ENCODE data around the gene AGPAT1. TPM values are rescaled to one million over a fixed set of nuclear protein-coding genes. Genes with fewer than 3 reads are reported as not detected.
A peak's percentile ranks its signal among the peaks of the same experiment; 100 is the strongest.
"Not testable (repeated sequence)": the region's sequence is repeated elsewhere in the genome, so short reads cannot be mapped to it uniquely, and the experiment has no call there.

The AGPAT1 gene
- total RNA-seq, 1 donor from 2014 or later: 32.9 TPM

DNA sequence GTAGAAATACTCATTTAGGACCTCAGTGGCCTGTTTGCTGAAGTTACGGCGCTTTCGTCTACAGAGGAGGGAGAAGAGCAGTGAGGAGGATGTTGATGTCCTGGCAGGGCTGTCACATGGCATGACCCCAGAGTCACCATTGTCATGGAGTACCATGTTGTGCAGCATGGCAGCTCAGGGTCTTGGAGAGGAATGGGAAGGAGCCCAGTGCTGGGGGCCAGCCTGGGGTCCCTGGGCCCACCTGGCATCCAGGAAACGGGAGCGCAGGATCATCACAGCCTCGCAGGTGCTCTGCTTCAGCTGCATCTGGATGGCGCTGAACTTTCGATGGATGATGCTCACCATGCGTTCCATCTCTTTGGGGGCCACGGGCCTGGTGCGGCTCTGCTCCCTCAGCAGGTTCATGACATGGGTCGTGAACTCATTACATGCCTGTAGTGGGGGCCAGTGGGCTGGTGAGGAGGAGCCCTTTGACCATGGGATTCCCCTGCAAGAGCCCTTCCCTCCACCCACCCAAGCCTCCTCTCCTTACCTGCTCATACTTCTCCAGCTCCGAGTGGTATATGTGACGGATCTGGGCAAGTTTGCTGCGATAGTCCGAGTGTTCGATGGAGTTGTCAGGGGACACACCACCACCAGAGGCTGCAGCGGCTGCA lies 12.0 kb upstream of the AGPAT1 start:
- H3K4me3 Mint-ChIP-seq (ENCODE audit: low read depth): peak overlapping the region; percentile 19
- H3K9me3 Mint-ChIP-seq; DNase-seq (ENCODE audit: low spot score); H3K27me3 Mint-ChIP-seq (ENCODE audit: low read depth); intact Hi-C loops (cut with micrococcal nuclease): not testable (repeated sequence)
- peak overlapping the region; percentile 57 for H3K27ac Mint-ChIP-seq
- peaks cover 38% of the 10 kb centered on the region for H3K4me1 Mint-ChIP-seq (ENCODE audit: low read depth)
- peaks cover 66% of the 10 kb centered on the region for H3K36me3 Mint-ChIP-seq (ENCODE audit: low read depth)

GRCh38 chr6:32187009-32187709 lies 11.3 kb upstream of the AGPAT1 start:
- Mint-ChIP-seq H3K27me3 (ENCODE audit: low read depth) (no peaks in the 10 kb centered on the region), H3K36me3 (ENCODE audit: low read depth) (peaks cover 72% of the 10 kb centered on the region), H3K9me3 (no peaks in the 10 kb centered on the region), H3K27ac (peak overlapping the region; percentile 80), H3K4me3 (ENCODE audit: low read depth) (peak overlapping the region; percentile 14), H3K4me1 (ENCODE audit: low read depth) (peaks cover 37% of the 10 kb centered on the region)
- no peak for DNase-seq (ENCODE audit: low spot score)
- intact Hi-C loops (cut with micrococcal nuclease): no loop called here

GRCh38 chr6:32186151-32186840 lies 10.4 kb upstream of the AGPAT1 start:
- peak overlapping the region; percentile 80 for H3K27ac Mint-ChIP-seq
- intact Hi-C loops (cut with micrococcal nuclease); DNase-seq (ENCODE audit: low spot score); H3K27me3 Mint-ChIP-seq (ENCODE audit: low read depth); H3K9me3 Mint-ChIP-seq; H3K4me3 Mint-ChIP-seq (ENCODE audit: low read depth): not testable (repeated sequence)
- peaks cover 67% of the 10 kb centered on the region for H3K36me3 Mint-ChIP-seq (ENCODE audit: low read depth)
- peaks cover 33% of the 10 kb centered on the region for H3K4me1 Mint-ChIP-seq (ENCODE audit: low read depth)

DNA sequence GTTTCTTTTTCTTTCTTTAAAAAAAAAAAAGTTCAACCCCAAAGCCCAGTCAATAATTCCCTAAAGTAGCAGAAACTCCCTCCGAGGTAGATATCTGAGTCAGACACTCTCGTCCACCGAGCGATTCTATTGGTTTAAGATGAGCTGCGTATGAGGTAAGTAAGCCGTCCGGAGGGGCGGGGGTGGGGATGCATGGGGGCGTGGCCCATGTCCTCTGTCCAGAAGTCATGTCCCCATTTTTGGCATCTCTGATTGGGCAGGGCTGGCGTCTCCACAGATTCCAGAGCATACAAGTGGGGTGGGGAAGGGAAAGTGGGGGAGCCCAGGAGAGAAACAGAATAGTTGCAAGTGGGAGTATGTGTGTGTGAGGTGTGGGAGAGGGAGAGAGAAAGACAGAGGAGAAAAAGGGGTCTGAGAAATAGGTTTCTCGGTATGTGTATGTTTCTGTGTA lies 9.8 kb upstream of the AGPAT1 start:
- intact Hi-C loops (cut with micrococcal nuclease); DNase-seq (ENCODE audit: low spot score); H3K4me3 Mint-ChIP-seq (ENCODE audit: low read depth); H3K9me3 Mint-ChIP-seq; H3K27me3 Mint-ChIP-seq (ENCODE audit: low read depth): not testable (repeated sequence)
- Mint-ChIP-seq H3K36me3 (ENCODE audit: low read depth) (peaks cover 68% of the 10 kb centered on the region), H3K4me1 (ENCODE audit: low read depth) (peaks cover 31% of the 10 kb centered on the region), H3K27ac (peak overlapping the region; percentile 80)

GRCh38 chr6:32184084-32184640 lies 8.3 kb upstream of the AGPAT1 start, which contains the start of gene AGER:
TSS of gene AGER (minus strand) at chr6:32184253. CDS start at chr6:32184222, 31 bp downstream.
- H3K36me3 Mint-ChIP-seq (ENCODE audit: low read depth): peaks cover 70% of the 10 kb centered on the region
- H3K4me3 Mint-ChIP-seq (ENCODE audit: low read depth): no peak within 1 kb of the TSS
- peak within 1 kb of the TSS; percentile 12 for H3K27ac Mint-ChIP-seq
- no peaks in the 10 kb centered on the region for H3K9me3 Mint-ChIP-seq
- intact Hi-C loops (cut with micrococcal nuclease): no loop called here
- H3K27me3 Mint-ChIP-seq (ENCODE audit: low read depth): no peaks in the 10 kb centered on the region
- no peak for DNase-seq (ENCODE audit: low spot score)
- peaks cover 41% of the 10 kb centered on the region for H3K4me1 Mint-ChIP-seq (ENCODE audit: low read depth)

DNA sequence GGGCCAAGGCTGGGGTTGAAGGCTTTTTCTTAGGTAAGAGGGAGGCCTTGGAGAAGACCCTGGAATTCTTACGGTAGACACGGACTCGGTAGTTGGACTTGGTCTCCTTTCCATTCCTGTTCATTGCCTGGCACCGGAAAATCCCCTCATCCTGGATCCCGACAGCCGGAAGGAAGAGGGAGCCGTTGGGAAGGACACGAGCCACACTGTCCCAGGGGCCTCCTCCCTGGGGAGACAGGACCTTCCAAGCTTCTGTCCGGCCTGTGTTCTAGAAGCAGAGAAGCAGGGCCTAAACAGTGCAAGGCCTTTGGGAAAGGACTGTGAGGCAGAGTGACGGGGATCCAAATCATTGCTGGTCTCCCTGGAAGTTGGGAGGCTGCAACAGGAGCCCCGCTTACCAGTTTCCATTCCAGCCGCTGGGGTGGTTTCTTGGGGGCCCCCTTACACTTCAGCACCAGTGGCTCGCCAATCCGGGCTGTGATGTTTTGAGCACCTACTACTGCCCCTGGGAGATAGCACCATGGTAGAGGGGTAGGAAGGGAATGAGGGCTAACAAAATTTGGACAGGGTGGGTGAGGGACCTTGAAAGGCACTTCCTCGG lies 7.7 kb upstream of the AGPAT1 start:
- Mint-ChIP-seq H3K4me3 (ENCODE audit: low read depth) (no peak overlapping the region), H3K27me3 (ENCODE audit: low read depth) (no peaks in the 10 kb centered on the region), H3K4me1 (ENCODE audit: low read depth) (peaks cover 41% of the 10 kb centered on the region), H3K27ac (no peak overlapping the region), H3K9me3 (no peaks in the 10 kb centered on the region), H3K36me3 (ENCODE audit: low read depth) (peaks cover 70% of the 10 kb centered on the region)
- intact Hi-C loops (cut with micrococcal nuclease): no loop called here
- no peak for DNase-seq (ENCODE audit: low spot score)

DNA sequence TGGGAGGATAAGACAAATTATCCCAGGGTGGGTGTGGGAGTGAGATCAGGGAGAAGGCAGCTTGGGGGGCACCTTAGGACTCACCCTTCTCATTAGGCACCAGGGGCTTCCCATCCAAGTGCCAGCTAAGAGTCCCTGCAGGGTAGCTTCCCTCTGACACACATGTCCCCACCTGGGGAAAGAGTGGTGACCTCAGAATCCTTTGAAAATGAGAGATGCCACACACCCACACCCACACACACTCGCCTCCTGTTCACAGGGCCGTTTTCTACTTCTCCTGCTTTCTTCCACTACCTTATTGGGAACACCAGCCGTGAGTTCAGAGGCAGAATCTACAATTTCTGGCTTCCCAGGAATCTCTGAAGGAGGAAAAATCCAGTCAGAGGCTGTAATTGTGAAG lies 7.1 kb upstream of the AGPAT1 start:
- intact Hi-C loops (cut with micrococcal nuclease): no loop called here
- peak overlapping the region; percentile 12 for H3K27ac Mint-ChIP-seq
- H3K36me3 Mint-ChIP-seq (ENCODE audit: low read depth): peaks cover 68% of the 10 kb centered on the region
- no peaks in the 10 kb centered on the region for H3K27me3 Mint-ChIP-seq (ENCODE audit: low read depth)
- no peak for DNase-seq (ENCODE audit: low spot score)
- H3K4me3 Mint-ChIP-seq (ENCODE audit: low read depth): no peak overlapping the region
- no peaks in the 10 kb centered on the region for H3K9me3 Mint-ChIP-seq
- peaks cover 36% of the 10 kb centered on the region for H3K4me1 Mint-ChIP-seq (ENCODE audit: low read depth)

- peaks cover 63% of the 10 kb centered on the region for H3K36me3 Mint-ChIP-seq (ENCODE audit: low read depth)
- intact Hi-C loops (cut with micrococcal nuclease): no loop called here
- H3K9me3 Mint-ChIP-seq: no peaks in the 10 kb centered on the region
- no peak overlapping the region for H3K27ac Mint-ChIP-seq
- no peak for DNase-seq (ENCODE audit: low spot score)
- no peaks in the 10 kb centered on the region for H3K27me3 Mint-ChIP-seq (ENCODE audit: low read depth)
- no peak overlapping the region for H3K4me3 Mint-ChIP-seq (ENCODE audit: low read depth)
- H3K4me1 Mint-ChIP-seq (ENCODE audit: low read depth): peaks cover 36% of the 10 kb centered on the region
These were observed 6.7 kb upstream of the AGPAT1 start for GRCh38 chr6:32182555-32182981.

GRCh38 chr6:32181915-32182529 lies 6.1 kb upstream of the AGPAT1 start:
- Mint-ChIP-seq H3K4me3 (ENCODE audit: low read depth) (no peak overlapping the region), H3K4me1 (ENCODE audit: low read depth) (peaks cover 37% of the 10 kb centered on the region), H3K9me3 (no peaks in the 10 kb centered on the region), H3K27me3 (ENCODE audit: low read depth) (no peaks in the 10 kb centered on the region), H3K36me3 (ENCODE audit: low read depth) (peaks cover 58% of the 10 kb centered on the region), H3K27ac (no peak overlapping the region)
- intact Hi-C loops (cut with micrococcal nuclease): no loop called here
- DNase-seq (ENCODE audit: low spot score): no peak

GRCh38 chr6:32181148-32181702 lies 5.3 kb upstream of the AGPAT1 start:
- Mint-ChIP-seq H3K9me3 (no peaks in the 10 kb centered on the region), H3K4me1 (ENCODE audit: low read depth) (peaks cover 40% of the 10 kb centered on the region), H3K36me3 (ENCODE audit: low read depth) (peaks cover 50% of the 10 kb centered on the region), H3K27ac (peak overlapping the region; percentile 20), H3K27me3 (ENCODE audit: low read depth) (no peaks in the 10 kb centered on the region), H3K4me3 (ENCODE audit: low read depth) (no peak overlapping the region)
- intact Hi-C loops (cut with micrococcal nuclease): no loop called here
- DNase-seq (ENCODE audit: low spot score): no peak

GRCh38 chr6:32179766-32180405 lies 4.0 kb upstream of the AGPAT1 start:
- H3K36me3 Mint-ChIP-seq (ENCODE audit: low read depth): peaks cover 41% of the 10 kb centered on the region
- H3K27me3 Mint-ChIP-seq (ENCODE audit: low read depth): no peaks in the 10 kb centered on the region
- H3K4me1 Mint-ChIP-seq (ENCODE audit: low read depth): peaks cover 37% of the 10 kb centered on the region
- no peak for DNase-seq (ENCODE audit: low spot score)
- H3K9me3 Mint-ChIP-seq: no peaks in the 10 kb centered on the region
- H3K27ac Mint-ChIP-seq: peak overlapping the region; percentile 9
- peak overlapping the region; percentile 64 for H3K4me3 Mint-ChIP-seq (ENCODE audit: low read depth)
- intact Hi-C loops (cut with micrococcal nuclease): loop anchor here (5.0 to 10.0 kb wide), 4 partner anchors 223 to 792 kb away; partner anchors contain the start of genes APOM, BAG6, NELFE and SKIC2

Measured in activated T-helper 2 cell treated with anti-CD3 and anti-CD28 coated beads, Interferon-gamma antibody, Interleukin-2, Interleukin-4, amounts not matched to agents 10 μg/mL and 5 μg/mL and 100 μg/mL, durations not matched to agents 14 hours and 24 hours and 36 hours (primary cell).